Liver (tissue), 9 donors: ENCODE results near the gene COA1. TPM values are rescaled to one million over a fixed set of nuclear protein-coding genes. Genes with fewer than 3 reads are reported as not detected.

Source experiments
- DNase-seq: peaks from one replicate; pipeline ENCODE4 v3.0.0-alpha.2; 2017; ENCODE audit warnings: low spot score
- H3K27ac ChIP-seq, 2 donors: one replicate each; pipeline ENCODE4 v1.7.0; 2013; ENCODE audit warnings: inconsistent platforms in 2 of 2, low read length in 2 of 2, control low read depth in 1 of 2, low read depth in 1 of 2, mild to moderate bottlenecking in 1 of 2
- H3K27me3 ChIP-seq, 4 donors: one replicate each; pipeline versions ENCODE4 v1.6.1 to v1.7.0; 2013; ENCODE audit warnings: low read length in 3 of 4, inconsistent platforms in 1 of 4, mild to moderate bottlenecking in 1 of 4, moderate library complexity in 1 of 4; ENCODE audit not compliant: control insufficient read depth in 4 of 4, insufficient read depth in 4 of 4
- H3K36me3 ChIP-seq, 4 donors: one replicate each; pipeline versions ENCODE4 v1.6.1 to v1.7.0; 2013; ENCODE audit warnings: low read length in 3 of 4, mild to moderate bottlenecking in 3 of 4, low read depth in 1 of 4, moderate library complexity in 1 of 4; ENCODE audit not compliant: control insufficient read depth in 4 of 4, insufficient read depth in 3 of 4
- H3K4me1 ChIP-seq, 4 donors: one replicate each; pipeline versions ENCODE4 v1.6.1 to v1.7.0; 2013; ENCODE audit warnings: low read length in 3 of 4, mild to moderate bottlenecking in 3 of 4, moderate library complexity in 1 of 4; ENCODE audit not compliant: control insufficient read depth in 4 of 4, insufficient read depth in 4 of 4
- H3K4me3 ChIP-seq, 3 donors: one replicate each; pipeline versions ENCODE4 v1.6.1 to v1.7.0; 2013; ENCODE audit warnings: low read length in 3 of 3, control low read depth in 1 of 3, low read depth in 1 of 3, mild to moderate bottlenecking in 1 of 3
- H3K9ac ChIP-seq, 2 donors: one replicate each; pipeline ENCODE4 v1.7.0; 2013; ENCODE audit warnings: low read length in 2 of 2, mild to moderate bottlenecking in 2 of 2, moderate library complexity in 2 of 2, control low read depth in 1 of 2, low read depth in 1 of 2
- H3K9me3 ChIP-seq, 4 donors: one replicate each; pipeline versions ENCODE4 v1.6.1 to v1.7.0; 2013; ENCODE audit warnings: low read length in 3 of 4; ENCODE audit not compliant: control insufficient read depth in 4 of 4
- EGR1 ChIP-seq, 2 donors: IDR thresholded peaks; 2 replicates each; pipeline ENCODE4 v1.6.1; 2016 to 2018; ENCODE audit warnings: antibody characterized with exemption in 2 of 2, low read depth in 2 of 2
- FOXA2 ChIP-seq: IDR thresholded peaks from 2 replicates; pipeline ENCODE4 v1.6.1; 2016; ENCODE audit warnings: antibody characterized with exemption
- GABPA ChIP-seq, 2 donors: IDR thresholded peaks in 1 of 2; conservative IDR thresholded peaks in 1 of 2; 2 replicates each; pipeline ENCODE4 v1.6.1; 2016; ENCODE audit warnings: antibody characterized with exemption in 2 of 2, mild to moderate bottlenecking in 1 of 2, moderate library complexity in 1 of 2
- HNF4A ChIP-seq, 2 donors: conservative IDR thresholded peaks; 2 replicates each; pipeline ENCODE4 v1.6.1; 2016; ENCODE audit warnings: antibody characterized with exemption in 2 of 2, mild to moderate bottlenecking in 2 of 2
- HNF4G ChIP-seq: IDR thresholded peaks from 2 replicates; pipeline ENCODE4 v1.6.1; 2016; ENCODE audit warnings: antibody characterized with exemption
- JUND ChIP-seq, 2 donors: IDR thresholded peaks; 2 replicates each; pipeline ENCODE4 v1.6.1; 2016; ENCODE audit warnings: antibody characterized with exemption in 2 of 2
- NR2F2 ChIP-seq: IDR thresholded peaks from 2 replicates; pipeline ENCODE4 v1.6.1; 2016; ENCODE audit warnings: antibody characterized with exemption
- RXRA ChIP-seq, 2 donors: IDR thresholded peaks; 2 replicates each; pipeline ENCODE4 v1.6.1; 2017 to 2018; ENCODE audit warnings: antibody characterized with exemption in 2 of 2, mild to moderate bottlenecking in 1 of 2
- SP1 ChIP-seq: IDR thresholded peaks from 2 replicates; pipeline ENCODE4 v1.6.1; 2018; ENCODE audit warnings: antibody characterized with exemption, mild to moderate bottlenecking
- WGBS: extraction: QIAGEN DNeasy Blood & Tissue Kit; methylation state at CpG from one replicate; pipeline ENCODE4 v1.1.7; 2013; 5-methylcytosine and 5-hydroxymethylcytosine counted together
- polyA plus RNA-seq, 2 donors: library from polyadenylated mRNA; stranded (reverse) in 1 of 2; unstranded in 1 of 2; fragments of 200-250 nt in 1 of 2; fragments of >200 nt in 1 of 2; fragmentation: Nextera tagmentation in 1 of 2; extraction: Ambion mirVana in 1 of 2; gene quantifications; one replicate each; pipeline versions ENCODE4 v1.2.1 to v1.2.3, GENCODE V29; 2013 to 2015
- total RNA-seq, 2 donors: library from RNA; depleted of rRNA; stranded (reverse); fragments of >200 nt; gene quantifications; one replicate each; pipeline ENCODE4 v1.2.3, GENCODE V29; 2014
- TF ChIP-seq, protein P1 (sequence below): IDR thresholded peaks from 2 replicates; pipeline ENCODE4 v1.6.1; 2016; ENCODE audit warnings: antibody characterized with exemption
- TF ChIP-seq, protein P2 (sequence below): IDR thresholded peaks from 2 replicates; pipeline ENCODE4 v1.6.1; 2016; ENCODE audit warnings: antibody characterized with exemption
- TF ChIP-seq, protein P3 (sequence below): IDR thresholded peaks from 2 replicates; pipeline ENCODE4 v1.6.1; 2016; ENCODE audit warnings: antibody characterized with exemption, mild to moderate bottlenecking
- donor health status: healthy.
- donor health status: healthy.
- donor health status: healthy.
- donor health status: healthy.
- donor health status: healthy.

The COA1 gene
- total and polyA plus RNA-seq, 4 donors, result 16.6 to 37.8 (median 29.4) TPM

DNA sequence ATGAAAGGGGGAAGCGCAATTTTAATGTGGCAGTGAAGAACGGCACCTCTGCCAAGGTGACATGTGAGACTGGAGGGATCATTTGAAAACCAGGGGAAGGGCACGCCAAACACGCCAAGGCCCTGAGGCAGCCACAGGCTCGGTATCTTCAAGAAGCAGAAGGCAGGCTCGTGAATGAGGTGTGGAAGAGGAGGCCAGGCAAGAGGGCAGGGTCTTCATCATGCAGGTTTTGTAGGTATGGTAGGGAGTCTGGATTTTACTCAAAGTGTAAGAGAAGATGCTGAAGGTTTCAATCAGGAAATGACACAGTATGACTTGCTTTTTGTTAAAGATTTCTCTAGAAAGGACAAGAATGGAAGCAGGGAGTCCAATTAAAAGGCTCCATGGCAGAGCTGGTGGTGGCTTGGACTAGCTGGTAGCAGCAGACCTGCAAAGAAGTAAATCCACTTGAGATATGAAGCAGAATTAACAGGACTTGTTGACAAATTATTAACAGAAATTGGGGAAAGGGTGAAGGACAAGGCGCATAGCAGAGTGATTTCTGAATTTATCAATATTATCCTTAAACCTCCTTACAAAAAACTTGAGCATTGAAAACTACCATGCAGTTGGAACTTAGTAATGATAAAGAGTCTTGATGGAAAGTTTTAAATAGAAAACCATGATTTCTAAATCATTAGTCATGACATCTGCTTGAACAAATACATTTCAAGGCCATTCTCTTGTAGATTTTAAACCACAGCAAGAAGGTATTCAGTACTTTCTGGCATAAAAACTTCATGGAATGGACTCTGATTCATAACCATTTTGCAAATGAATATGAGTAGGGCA, 70.4 kb downstream of the COA1 start:
- H3K4me1 ChIP-seq, result peaks cover 6 to 16% (median 7%) of the 10 kb centered on the region in 4 donors
- H3K9me3 ChIP-seq, result no peaks in the 10 kb centered on the region
- no peaks in the 10 kb centered on the region for H3K27me3 ChIP-seq
- peak overlapping the region; percentile 51 to 74 for H3K27ac ChIP-seq
- DNase-seq, result no peak
- TF ChIP-seq RXRA (IDR thresholded peaks at IDR 0.05) (peak in 1 of 2 donors; percentile 16), NR2F2 (no peak), JUND (IDR thresholded peaks at IDR 0.05) (no peak), HNF4A (conservative IDR thresholded peaks at IDR 0.05) (peak in 1 of 2 donors; percentile 36), SP1 (peak; percentile 20), FOXA2 (no peak), HNF4G (no peak), EGR1 (IDR thresholded peaks at IDR 0.05; ENCODE audit: low read depth in 2 of 2) (no peak)
- TF ChIP-seq, protein P1, sequence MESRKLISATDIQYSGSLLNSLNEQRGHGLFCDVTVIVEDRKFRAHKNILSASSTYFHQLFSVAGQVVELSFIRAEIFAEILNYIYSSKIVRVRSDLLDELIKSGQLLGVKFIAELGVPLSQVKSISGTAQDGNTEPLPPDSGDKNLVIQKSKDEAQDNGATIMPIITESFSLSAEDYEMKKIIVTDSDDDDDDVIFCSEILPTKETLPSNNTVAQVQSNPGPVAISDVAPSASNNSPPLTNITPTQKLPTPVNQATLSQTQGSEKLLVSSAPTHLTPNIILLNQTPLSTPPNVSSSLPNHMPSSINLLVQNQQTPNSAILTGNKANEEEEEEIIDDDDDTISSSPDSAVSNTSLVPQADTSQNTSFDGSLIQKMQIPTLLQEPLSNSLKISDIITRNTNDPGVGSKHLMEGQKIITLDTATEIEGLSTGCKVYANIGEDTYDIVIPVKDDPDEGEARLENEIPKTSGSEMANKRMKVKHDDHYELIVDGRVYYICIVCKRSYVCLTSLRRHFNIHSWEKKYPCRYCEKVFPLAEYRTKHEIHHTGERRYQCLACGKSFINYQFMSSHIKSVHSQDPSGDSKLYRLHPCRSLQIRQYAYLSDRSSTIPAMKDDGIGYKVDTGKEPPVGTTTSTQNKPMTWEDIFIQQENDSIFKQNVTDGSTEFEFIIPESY, result no peak
- TF ChIP-seq, protein P2, sequence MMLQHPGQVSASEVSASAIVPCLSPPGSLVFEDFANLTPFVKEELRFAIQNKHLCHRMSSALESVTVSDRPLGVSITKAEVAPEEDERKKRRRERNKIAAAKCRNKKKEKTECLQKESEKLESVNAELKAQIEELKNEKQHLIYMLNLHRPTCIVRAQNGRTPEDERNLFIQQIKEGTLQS, result no peak
- no peak overlapping the region for H3K4me3 ChIP-seq
- no peaks in the 10 kb centered on the region for H3K36me3 ChIP-seq
- WGBS, result 82% methylated on average over 7 of the region's 7 CpGs
- H3K9ac ChIP-seq, result no peak overlapping the region

DNA sequence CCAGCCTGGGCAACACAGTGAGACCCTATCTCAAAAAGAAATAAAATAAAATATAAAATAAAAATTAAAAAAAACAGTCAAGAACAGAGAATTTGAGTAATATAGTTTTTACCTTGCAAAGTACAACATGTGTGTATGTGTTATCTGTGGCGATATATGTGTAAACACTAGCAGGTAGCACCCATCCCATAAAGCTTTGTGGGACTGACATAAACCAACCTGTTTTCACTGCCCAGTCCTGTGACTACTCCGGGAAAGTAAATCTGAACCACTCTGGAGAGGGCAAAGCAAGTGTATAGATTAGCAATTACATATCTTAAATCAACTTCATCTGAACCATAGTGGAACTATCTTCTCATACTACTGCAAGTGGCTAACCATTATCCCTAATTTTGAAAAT, 72.3 kb downstream of the COA1 start:
- WGBS, result 92% methylated on average over 2 of the region's 2 CpGs
- peaks cover 6 to 16% (median 7%) of the 10 kb centered on the region in 4 donors for H3K4me1 ChIP-seq
- H3K9ac ChIP-seq, result no peak overlapping the region
- H3K27ac ChIP-seq, result no peak overlapping the region
- no peaks in the 10 kb centered on the region for H3K27me3 ChIP-seq
- H3K4me3 ChIP-seq, result no peak overlapping the region
- H3K36me3 ChIP-seq, result no peaks in the 10 kb centered on the region
- DNase-seq, result no peak
- TF ChIP-seq, protein P3, sequence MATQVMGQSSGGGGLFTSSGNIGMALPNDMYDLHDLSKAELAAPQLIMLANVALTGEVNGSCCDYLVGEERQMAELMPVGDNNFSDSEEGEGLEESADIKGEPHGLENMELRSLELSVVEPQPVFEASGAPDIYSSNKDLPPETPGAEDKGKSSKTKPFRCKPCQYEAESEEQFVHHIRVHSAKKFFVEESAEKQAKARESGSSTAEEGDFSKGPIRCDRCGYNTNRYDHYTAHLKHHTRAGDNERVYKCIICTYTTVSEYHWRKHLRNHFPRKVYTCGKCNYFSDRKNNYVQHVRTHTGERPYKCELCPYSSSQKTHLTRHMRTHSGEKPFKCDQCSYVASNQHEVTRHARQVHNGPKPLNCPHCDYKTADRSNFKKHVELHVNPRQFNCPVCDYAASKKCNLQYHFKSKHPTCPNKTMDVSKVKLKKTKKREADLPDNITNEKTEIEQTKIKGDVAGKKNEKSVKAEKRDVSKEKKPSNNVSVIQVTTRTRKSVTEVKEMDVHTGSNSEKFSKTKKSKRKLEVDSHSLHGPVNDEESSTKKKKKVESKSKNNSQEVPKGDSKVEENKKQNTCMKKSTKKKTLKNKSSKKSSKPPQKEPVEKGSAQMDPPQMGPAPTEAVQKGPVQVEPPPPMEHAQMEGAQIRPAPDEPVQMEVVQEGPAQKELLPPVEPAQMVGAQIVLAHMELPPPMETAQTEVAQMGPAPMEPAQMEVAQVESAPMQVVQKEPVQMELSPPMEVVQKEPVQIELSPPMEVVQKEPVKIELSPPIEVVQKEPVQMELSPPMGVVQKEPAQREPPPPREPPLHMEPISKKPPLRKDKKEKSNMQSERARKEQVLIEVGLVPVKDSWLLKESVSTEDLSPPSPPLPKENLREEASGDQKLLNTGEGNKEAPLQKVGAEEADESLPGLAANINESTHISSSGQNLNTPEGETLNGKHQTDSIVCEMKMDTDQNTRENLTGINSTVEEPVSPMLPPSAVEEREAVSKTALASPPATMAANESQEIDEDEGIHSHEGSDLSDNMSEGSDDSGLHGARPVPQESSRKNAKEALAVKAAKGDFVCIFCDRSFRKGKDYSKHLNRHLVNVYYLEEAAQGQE, result no peak
- TF ChIP-seq SP1, result no peak
- no peak for TF ChIP-seq NR2F2
- no peak for TF ChIP-seq HNF4A (conservative IDR thresholded peaks at IDR 0.05)
- TF ChIP-seq, protein P1, result no peak
- no peak for TF ChIP-seq RXRA (IDR thresholded peaks at IDR 0.05)
- TF ChIP-seq GABPA (IDR thresholded peaks at IDR 0.05 in 1 of 2, conservative IDR thresholded peaks at IDR 0.05 in 1 of 2), result no peak
- no peaks in the 10 kb centered on the region for H3K9me3 ChIP-seq
